22Rv1 (cell line): Measurements from ENCODE around the gene METTL26.

ENCODE experiments used
- H3K27ac ChIP-seq: fragments of 450-650 bp; 2 replicates; pipeline ENCODE4 v1.5.1; 2017
- ZFX ChIP-seq: fragments of 450-650 bp; IDR thresholded peaks from 2 replicates; pipeline ENCODE4 v1.6.1; 2017; ENCODE audit warnings: antibody characterized with exemption, borderline replicate concordance
- TF ChIP-seq, protein P1 (sequence below): fragments of 450-650 bp; IDR thresholded peaks from 2 replicates; pipeline ENCODE4 v1.5.1; 2017; ENCODE audit warnings: mild to moderate bottlenecking

Gene METTL26

DNA sequence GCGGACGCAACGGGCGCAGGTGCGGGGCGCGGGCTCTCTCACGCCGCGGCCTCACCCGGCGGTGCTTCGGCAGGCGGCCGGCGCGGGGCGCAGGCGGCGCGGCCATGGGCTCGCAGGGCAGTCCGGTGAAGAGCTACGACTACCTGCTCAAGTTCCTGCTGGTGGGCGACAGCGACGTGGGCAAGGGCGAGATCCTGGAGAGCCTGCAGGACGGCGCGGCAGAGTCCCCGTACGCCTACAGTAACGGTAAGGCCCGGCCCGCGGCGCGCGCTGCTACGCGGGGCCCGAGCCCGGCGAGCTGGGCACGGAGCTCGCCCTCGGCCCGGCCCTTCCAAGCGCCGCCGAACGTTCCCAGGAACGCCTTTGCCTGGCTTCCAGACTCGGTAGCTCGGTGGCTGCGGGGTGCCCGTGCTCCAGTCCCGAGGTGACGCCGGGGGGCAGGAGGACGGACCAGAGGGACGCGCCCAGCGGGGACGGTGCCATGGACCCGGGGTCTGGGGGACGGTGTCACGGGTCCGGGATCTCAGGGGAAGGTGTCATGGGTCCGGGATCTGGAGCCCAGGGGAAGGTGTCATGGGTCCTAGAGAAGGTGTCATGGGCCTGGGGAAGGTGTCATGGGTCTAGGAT lies 45.8 kb downstream of the METTL26 start:
- H3K27ac ChIP-seq, result peak overlapping the region; percentile 99
- TF ChIP-seq, protein P1, sequence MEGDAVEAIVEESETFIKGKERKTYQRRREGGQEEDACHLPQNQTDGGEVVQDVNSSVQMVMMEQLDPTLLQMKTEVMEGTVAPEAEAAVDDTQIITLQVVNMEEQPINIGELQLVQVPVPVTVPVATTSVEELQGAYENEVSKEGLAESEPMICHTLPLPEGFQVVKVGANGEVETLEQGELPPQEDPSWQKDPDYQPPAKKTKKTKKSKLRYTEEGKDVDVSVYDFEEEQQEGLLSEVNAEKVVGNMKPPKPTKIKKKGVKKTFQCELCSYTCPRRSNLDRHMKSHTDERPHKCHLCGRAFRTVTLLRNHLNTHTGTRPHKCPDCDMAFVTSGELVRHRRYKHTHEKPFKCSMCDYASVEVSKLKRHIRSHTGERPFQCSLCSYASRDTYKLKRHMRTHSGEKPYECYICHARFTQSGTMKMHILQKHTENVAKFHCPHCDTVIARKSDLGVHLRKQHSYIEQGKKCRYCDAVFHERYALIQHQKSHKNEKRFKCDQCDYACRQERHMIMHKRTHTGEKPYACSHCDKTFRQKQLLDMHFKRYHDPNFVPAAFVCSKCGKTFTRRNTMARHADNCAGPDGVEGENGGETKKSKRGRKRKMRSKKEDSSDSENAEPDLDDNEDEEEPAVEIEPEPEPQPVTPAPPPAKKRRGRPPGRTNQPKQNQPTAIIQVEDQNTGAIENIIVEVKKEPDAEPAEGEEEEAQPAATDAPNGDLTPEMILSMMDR, result peak; percentile 23; the same call in 1 of the 2 replicates
- no peak for TF ChIP-seq ZFX

DNA sequence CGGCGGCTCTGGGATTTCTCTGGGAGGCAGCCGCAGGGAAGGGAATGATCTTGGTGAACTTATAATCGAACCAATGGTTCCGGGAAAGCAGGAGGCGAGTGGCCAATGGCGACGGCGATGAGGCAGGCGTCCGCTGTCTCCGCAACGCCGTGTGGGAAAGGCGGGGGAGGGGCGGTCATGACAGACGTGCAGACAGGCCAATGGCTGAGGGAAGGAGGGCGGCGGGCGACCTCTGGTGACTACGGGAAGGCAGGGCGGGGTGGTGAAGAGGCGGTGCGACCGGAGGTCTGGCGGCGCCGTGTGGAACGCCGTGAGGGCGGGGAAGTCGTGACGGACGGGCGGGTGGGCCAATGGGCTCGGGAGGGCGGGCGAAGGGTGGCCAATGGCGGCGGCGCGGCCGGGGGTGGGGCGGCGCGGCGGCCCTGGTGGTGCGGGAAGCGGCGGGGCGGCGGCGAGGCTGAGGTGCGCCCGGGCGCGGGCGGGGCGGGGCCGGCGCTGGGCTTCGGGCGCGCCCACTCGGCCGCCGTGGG lies 46.4 kb downstream of the METTL26 start, which contains the start of gene RAB40C:
RAB40C (plus strand) TSS at position 409 of the 530 bp plus-strand sequence. CDS start 226 bp downstream, outside the sequence.
- peak within 1 kb of the TSS; percentile 99 for H3K27ac ChIP-seq
- no peak for TF ChIP-seq ZFX
- TF ChIP-seq, protein P1, result no peak

DNA sequence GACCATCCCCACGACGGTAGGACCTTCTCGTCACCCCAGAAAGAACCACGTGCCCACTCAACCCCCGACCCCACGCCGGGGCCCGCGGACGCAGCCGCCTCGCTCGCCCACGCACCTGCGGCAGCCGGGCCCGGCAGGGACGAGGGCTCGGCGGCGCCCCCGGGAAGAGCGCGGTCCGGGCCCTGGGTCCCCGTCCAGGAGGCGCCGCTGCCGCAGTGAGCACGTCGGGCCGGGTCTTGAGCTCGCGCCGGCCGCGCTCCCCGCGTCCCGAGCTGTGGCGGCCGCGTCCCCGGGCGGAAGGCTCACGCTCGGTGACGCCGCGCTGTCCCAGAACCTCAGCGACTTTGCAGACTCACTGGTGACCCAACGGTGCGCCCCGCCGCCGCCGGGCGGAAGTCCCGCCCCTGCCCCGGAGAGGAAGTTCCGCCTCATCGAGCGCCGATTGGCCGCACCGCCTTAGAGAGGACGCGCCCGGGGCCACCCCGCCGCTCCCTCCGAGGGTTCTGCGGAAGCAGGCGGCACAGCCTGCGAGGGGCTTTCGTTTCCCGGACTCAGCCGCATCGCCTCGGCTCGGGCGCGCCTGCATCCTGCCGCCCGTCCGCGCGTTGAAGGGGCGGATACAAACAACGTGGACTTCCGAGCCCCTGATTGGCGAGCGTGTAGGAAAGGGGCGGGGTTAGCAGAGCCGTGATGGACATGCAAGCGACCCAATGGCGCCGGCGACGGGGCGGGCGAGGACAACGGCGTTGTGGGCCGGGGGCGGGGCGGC lies 47.0 kb downstream of the METTL26 start:
- TF ChIP-seq, protein P1, result no peak
- TF ChIP-seq ZFX, result no peak

DNA sequence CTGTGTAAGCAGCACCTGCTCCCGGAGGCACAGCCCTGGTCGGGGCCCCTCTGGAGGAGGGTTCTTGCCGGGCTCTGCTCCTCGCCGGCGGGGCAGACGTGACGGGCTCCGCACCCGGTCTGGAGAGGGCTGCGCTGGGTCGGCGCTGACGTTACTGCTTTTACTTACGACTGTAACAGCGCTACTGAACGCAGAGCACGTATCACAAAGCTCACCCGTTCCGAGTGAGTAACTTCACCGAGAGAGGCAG lies 47.5 kb downstream of the METTL26 start:
- H3K27ac ChIP-seq, result peak overlapping the region; percentile 99
- TF ChIP-seq, protein P1, result no peak
- TF ChIP-seq ZFX, result no peak

More for the DNA sequence above, 47.0 kb downstream of the METTL26 start:
- H3K27ac ChIP-seq, result peak overlapping the region; percentile 99

DNA sequence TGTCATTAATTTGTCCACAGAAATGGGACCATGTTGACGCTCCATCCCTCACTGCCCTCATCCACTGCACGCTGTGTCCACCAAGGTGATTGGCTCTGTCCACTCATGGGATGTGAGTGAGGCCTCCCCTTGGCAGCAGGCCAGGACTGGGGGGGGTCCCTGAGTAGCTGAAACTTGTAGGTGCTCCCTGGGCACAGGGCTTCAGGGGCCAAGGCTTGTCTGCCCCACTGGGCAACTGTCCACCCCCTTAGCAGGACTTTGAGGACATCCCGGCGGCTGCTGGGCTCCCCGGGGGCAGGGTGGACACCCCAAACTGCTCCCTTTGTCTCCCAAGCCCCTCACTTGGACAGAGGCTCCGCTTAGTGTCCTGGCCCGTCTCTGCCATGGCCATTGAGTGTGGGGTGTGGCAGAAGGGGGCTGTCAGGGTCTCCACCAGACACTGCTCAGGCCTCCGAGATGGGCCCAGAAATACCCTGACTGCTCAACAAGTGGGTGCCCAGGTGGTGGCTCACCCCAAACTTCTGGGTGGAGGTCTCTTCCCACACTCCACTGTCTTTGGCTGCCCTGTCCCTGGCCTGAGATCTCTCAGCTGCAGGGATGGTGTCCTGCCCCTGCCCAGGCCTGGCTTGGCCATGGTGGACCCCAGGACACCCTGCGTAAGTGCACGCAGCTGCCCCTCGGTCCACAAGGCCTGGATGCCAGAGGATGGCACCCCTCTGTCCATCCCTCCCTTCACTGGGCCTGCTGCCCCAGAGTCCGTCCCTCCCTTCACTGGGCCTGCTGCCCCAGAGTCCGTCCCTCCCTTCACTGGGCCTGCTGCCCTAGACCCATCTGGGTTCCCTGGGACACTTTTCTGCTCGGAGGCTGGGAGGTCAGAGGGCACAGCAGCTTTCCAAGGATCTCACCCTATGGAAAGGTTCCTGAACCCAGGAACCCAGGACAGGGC lies 49.2 kb downstream of the METTL26 start:
- H3K27ac ChIP-seq, result peak overlapping the region; percentile 99

DNA sequence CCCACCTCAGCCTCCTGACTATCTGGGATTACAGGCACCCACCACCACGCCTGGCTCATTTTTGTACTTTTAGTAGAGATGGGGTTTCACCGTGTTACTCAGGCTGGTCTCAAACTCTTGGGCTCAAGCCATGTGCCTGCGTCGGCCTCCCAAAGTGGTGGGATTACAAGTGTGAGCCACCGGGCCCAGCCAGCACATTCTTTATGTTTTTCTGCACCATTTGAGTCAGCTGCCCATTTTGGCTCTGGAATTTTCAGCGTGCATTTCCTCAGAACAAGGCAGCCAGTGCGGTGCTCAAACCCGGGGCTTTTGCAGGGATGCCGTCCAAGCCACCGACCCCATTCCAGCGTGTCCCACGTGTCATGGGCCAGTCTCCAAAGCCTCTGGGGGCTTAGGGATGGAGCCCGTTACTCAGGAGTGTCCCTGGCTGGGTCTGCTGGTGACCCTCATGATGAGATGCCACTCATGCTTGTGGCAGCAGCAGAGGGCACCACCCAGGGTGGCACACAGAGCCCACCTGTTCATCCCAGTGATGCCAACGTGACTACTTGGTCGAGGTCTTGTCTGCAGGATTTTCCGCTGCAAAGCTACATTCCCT lies 50.0 kb downstream of the METTL26 start:
- peak overlapping the region; percentile 99 for H3K27ac ChIP-seq
- TF ChIP-seq, protein P1, result no peak
- no peak for TF ChIP-seq ZFX

More for the DNA sequence above, 49.2 kb downstream of the METTL26 start:
- TF ChIP-seq ZFX, result no peak
- TF ChIP-seq, protein P1, result no peak
